GM12878 (cell line): Measurements from ENCODE around the gene ENO2. TPM values are rescaled to one million over a fixed set of nuclear protein-coding genes. Genes with fewer than 3 reads are reported as not detected.

Source experiments
- BCLAF1 ChIP-seq: fragments of 450-650 bp; IDR thresholded peaks from 2 replicates; pipeline ENCODE4 v1.6.1; 2017; ENCODE audit warnings: antibody characterized with exemption, mild to moderate bottlenecking, moderate library complexity
- E4F1 ChIP-seq: fragments of 450-650 bp; IDR thresholded peaks from 2 replicates; pipeline ENCODE4 v1.6.1; 2018; ENCODE audit warnings: borderline replicate concordance, mild to moderate bottlenecking; ENCODE audit not compliant: partially characterized antibody
- ESRRA ChIP-seq: IDR thresholded peaks from 2 replicates; pipeline ENCODE4 v1.6.1; 2012; ENCODE audit warnings: mild to moderate bottlenecking, low read length, improper control_type of control experiment
- HSF1 ChIP-seq: fragments of 150-350 bp; IDR thresholded peaks from 2 replicates; pipeline ENCODE4 v1.6.1; 2014; ENCODE audit warnings: mild to moderate bottlenecking, low read depth, low read length
- MLLT1 ChIP-seq: fragments of 450-650 bp; IDR thresholded peaks from 2 replicates; pipeline ENCODE4 v1.6.1; 2016; ENCODE audit warnings: mild to moderate bottlenecking
- RCOR1 ChIP-seq: conservative IDR thresholded peaks from 2 replicates; pipeline ENCODE4 v1.6.1; 2012; ENCODE audit warnings: low read depth, low read length, improper control_type of control experiment
- REST ChIP-seq: IDR thresholded peaks from 2 replicates; pipeline ENCODE4 v1.6.1; 2012; ENCODE audit warnings: mild to moderate bottlenecking, low read depth, low read length
- SMAD1 ChIP-seq: fragments of 450-650 bp; IDR thresholded peaks from 2 replicates; pipeline ENCODE4 v1.6.1; 2018; ENCODE audit warnings: mild to moderate bottlenecking, low read depth; ENCODE audit not compliant: partially characterized antibody
- SMARCA5 ChIP-seq: fragments of 450-650 bp; IDR thresholded peaks from 2 replicates; pipeline ENCODE4 v1.6.1; 2017; ENCODE audit warnings: mild to moderate bottlenecking
- YBX1 ChIP-seq: fragments of 450-650 bp; IDR thresholded peaks from 2 replicates; pipeline ENCODE4 v1.6.1; 2016; ENCODE audit warnings: antibody characterized with exemption
- ZNF687 ChIP-seq: fragments of 450-650 bp; IDR thresholded peaks from 2 replicates; pipeline ENCODE4 v1.6.1; 2017; ENCODE audit warnings: mild to moderate bottlenecking, moderate library complexity
- polyA plus RNA-seq, 11 experiments: library from polyadenylated mRNA; depleted of rRNA in 4 of 11; unstranded in 6 of 11; stranded (reverse) in 5 of 11; fragments of >200 nt; fragmentation: Nextera tagmentation in 4 of 11; fragmentation: Illumina TruSeq in 1 of 11; extraction: Ambion mirVana in 4 of 11; extraction: Trizol in 1 of 11; gene quantifications; 1 replicate in 1 of 11; 2 replicates in 10 of 11; pipeline versions ENCODE4 v1.2.1 to v1.2.3, GENCODE V29; 2011 to 2016; ENCODE audit warnings: inconsistent platforms in 2 of 11, missing spikeins in 2 of 11, low read depth in 1 of 11
- total RNA-seq, 4 experiments: library from RNA; depleted of rRNA in 3 of 4; stranded (reverse); fragments of >200 nt in 3 of 4; fragmentation: Illumina TruSeq in 1 of 4; extraction: Trizol in 1 of 4; gene quantifications; 2 replicates each; pipeline versions ENCODE4 v1.2.1 to v1.2.3, GENCODE V29; 2013 to 2021

The ENO2 gene
- total and polyA plus RNA-seq, 10 of the 15 experiments (the other 5 are each of a cell fraction or from before 2014, with no cell fraction given): 24.8 to 196 (median 43.1) TPM

- TF ChIP-seq BCLAF1 (no peak), REST (no peak), SMARCA5 (no peak), E4F1 (no peak), ESRRA (no peak), SMAD1 (no peak), RCOR1 (no peak), HSF1 (no peak), ZNF687 (no peak), MLLT1 (no peak), YBX1 (no peak)
Measured at GRCh38 chr12:6872073-6873048, 42.0 kb upstream of the ENO2 start (continued).
